SK-N-MC (cell line): ENCODE measurements around the gene ZMYND19.

Experiments
- EZH2 ChIP-seq: fragments of 200-600 bp; sonication (generic); IDR thresholded peaks from one replicate; pipeline ENCODE4 v1.6.1; 2017; ENCODE audit warnings: antibody characterized with exemption
- FOXP2 ChIP-seq: optimal IDR thresholded peaks from 2 replicates; pipeline ENCODE3; 2011; ENCODE audit warnings: mild to moderate bottlenecking, moderate library complexity; ENCODE audit not compliant: insufficient read depth; ENCODE audit errors: extremely low read length, control extremely low read depth
- POLR2AphosphoS5 ChIP-seq: IDR thresholded peaks from 2 replicates; pipeline ENCODE4 v1.6.1; 2012; ENCODE audit warnings: mild to moderate bottlenecking, low read depth, low read length, borderline replicate concordance

GRCh38 chr9:137534256-137535119 lies 55.8 kb downstream of the ZMYND19 start:
- no peak for TF ChIP-seq POLR2AphosphoS5
- TF ChIP-seq EZH2, result no peak
- no peak for TF ChIP-seq FOXP2
